ENCODE measurements around the gene PTX4. TPM values are rescaled to one million over a fixed set of nuclear protein-coding genes. Genes with fewer than 3 reads are reported as not detected.

The PTX4 gene
- total RNA-seq, 2 donors from 2014 or later = 0.78 TPM; not detected in 1

- DNase-seq (ENCODE audit: low spot score) (no peak), ATAC-seq (ENCODE audit: insufficient number of reproducible peaks, low FRiP score, low read depth) (no peak)
- H3K4me1 ChIP-seq (ENCODE audit: control insufficient read depth in 1 of 2, low read depth in 2 of 2) = peaks cover 42 to 75% of the 10 kb centered on the region in 2 donors
- H3K27ac ChIP-seq = peak overlapping the region; percentile 34 to 95
- no peaks in the 10 kb centered on the region for H3K9me3 ChIP-seq
- peak overlapping the region; percentile 79 for H3K4me3 ChIP-seq
- TF ChIP-seq CTCF (IDR thresholded peaks at IDR 0.05) = no peak
- peaks cover 28% of the 10 kb centered on the region for H3K36me3 ChIP-seq
- no peaks in the 10 kb centered on the region for H3K27me3 ChIP-seq (replicated peaks; ENCODE audit: insufficient read depth)
Observed at GRCh38 chr16:1535391-1536291, 46.9 kb upstream of the PTX4 start.

- Histone ChIP-seq H3K9me3 (no peaks in the 10 kb centered on the region), H3K27ac (peak overlapping the region; percentile 95 to 96), H3K36me3 (peaks cover 27% of the 10 kb centered on the region), H3K4me3 (peak overlapping the region; percentile 79), H3K27me3 (replicated peaks; ENCODE audit: insufficient read depth) (no peaks in the 10 kb centered on the region), H3K4me1 (ENCODE audit: control insufficient read depth in 1 of 2, low read depth in 2 of 2) (peaks cover 42 to 75% of the 10 kb centered on the region in 2 donors)
- DNase-seq (ENCODE audit: low spot score) (no peak), ATAC-seq (ENCODE audit: insufficient number of reproducible peaks, low FRiP score, low read depth) (no peak)
- TF ChIP-seq CTCF (IDR thresholded peaks at IDR 0.05) = no peak
Observed at GRCh38 chr16:1534021-1535020, 45.6 kb upstream of the PTX4 start.

GRCh38 chr16:1533443-1533951, 44.8 kb upstream of the PTX4 start, which contains the start of gene TMEM204:
TMEM204 (plus strand) TSS chr16:1533666; CDS start chr16:1534276, 610 bp downstream.
- DNase-seq (ENCODE audit: low spot score) = no peak

GRCh38 chr16:1532771-1533170, 44.0 kb upstream of the PTX4 start:
- H3K4me3 ChIP-seq = peak overlapping the region; percentile 79
- no peak for ATAC-seq (ENCODE audit: insufficient number of reproducible peaks, low FRiP score, low read depth)

More at GRCh38 chr16:1533443-1533951, 44.8 kb upstream of the PTX4 start, which contains the start of gene TMEM204:
- peak within 1 kb of the TSS; percentile 79 for H3K4me3 ChIP-seq
- peaks cover 27% of the 10 kb centered on the region for H3K36me3 ChIP-seq
- H3K27me3 ChIP-seq (replicated peaks; ENCODE audit: insufficient read depth) = no peaks in the 10 kb centered on the region
- peak within 1 kb of the TSS; percentile 95 to 96 for H3K27ac ChIP-seq
- ATAC-seq (ENCODE audit: insufficient number of reproducible peaks, low FRiP score, low read depth) = peak; percentile 24
- H3K4me1 ChIP-seq (ENCODE audit: control insufficient read depth in 1 of 2, low read depth in 2 of 2) = peaks cover 42 to 71% of the 10 kb centered on the region in 2 donors
- no peak for TF ChIP-seq CTCF (IDR thresholded peaks at IDR 0.05)
- no peaks in the 10 kb centered on the region for H3K9me3 ChIP-seq

More at GRCh38 chr16:1532771-1533170, 44.0 kb upstream of the PTX4 start:
- H3K27me3 ChIP-seq (replicated peaks; ENCODE audit: insufficient read depth) = no peaks in the 10 kb centered on the region
- no peaks in the 10 kb centered on the region for H3K9me3 ChIP-seq
- peaks cover 42 to 64% of the 10 kb centered on the region in 2 donors for H3K4me1 ChIP-seq (ENCODE audit: control insufficient read depth in 1 of 2, low read depth in 2 of 2)
- H3K27ac ChIP-seq = peak overlapping the region; percentile 95 to 96
- H3K36me3 ChIP-seq = peaks cover 20% of the 10 kb centered on the region
- no peak for DNase-seq (ENCODE audit: low spot score)
- TF ChIP-seq CTCF (IDR thresholded peaks at IDR 0.05) = no peak
